ENCODE data around the gene HYKK.
"Not testable (repeated sequence)": the region's sequence is repeated elsewhere in the genome, so short reads cannot be mapped to it uniquely, and the experiment has no call there.

HYKK gene, protein sequence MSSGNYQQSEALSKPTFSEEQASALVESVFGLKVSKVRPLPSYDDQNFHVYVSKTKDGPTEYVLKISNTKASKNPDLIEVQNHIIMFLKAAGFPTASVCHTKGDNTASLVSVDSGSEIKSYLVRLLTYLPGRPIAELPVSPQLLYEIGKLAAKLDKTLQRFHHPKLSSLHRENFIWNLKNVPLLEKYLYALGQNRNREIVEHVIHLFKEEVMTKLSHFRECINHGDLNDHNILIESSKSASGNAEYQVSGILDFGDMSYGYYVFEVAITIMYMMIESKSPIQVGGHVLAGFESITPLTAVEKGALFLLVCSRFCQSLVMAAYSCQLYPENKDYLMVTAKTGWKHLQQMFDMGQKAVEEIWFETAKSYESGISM

GRCh38 chr15:78506971-78507830 is at the start of gene HYKK:
TSS of gene HYKK (plus strand) at chr15:78507577. CDS start at chr15:78513089, 5,512 bp downstream.
- DNase-seq (ENCODE audit: low spot score): peak; percentile 97

DNA sequence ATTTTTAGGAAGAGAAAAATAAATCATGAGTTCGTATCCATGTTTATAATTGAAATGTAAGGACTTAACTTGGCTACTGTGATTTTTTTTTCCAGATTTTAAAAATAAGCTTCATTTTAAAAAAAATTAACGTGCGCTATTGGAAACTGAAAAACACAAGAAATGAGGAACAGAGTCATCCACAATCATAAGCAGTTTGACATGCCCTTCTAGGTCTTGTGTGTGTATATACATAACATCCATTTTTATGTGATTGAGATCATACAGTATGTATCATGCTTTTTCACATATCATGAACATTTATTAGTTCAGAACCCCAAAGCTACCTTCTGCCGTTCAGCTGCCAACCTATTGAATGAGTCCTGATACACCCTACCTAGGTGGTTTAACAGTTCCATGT is 46.6 kb upstream of the HYKK start:
- DNase-seq (ENCODE audit: low spot score): no peak

DNA sequence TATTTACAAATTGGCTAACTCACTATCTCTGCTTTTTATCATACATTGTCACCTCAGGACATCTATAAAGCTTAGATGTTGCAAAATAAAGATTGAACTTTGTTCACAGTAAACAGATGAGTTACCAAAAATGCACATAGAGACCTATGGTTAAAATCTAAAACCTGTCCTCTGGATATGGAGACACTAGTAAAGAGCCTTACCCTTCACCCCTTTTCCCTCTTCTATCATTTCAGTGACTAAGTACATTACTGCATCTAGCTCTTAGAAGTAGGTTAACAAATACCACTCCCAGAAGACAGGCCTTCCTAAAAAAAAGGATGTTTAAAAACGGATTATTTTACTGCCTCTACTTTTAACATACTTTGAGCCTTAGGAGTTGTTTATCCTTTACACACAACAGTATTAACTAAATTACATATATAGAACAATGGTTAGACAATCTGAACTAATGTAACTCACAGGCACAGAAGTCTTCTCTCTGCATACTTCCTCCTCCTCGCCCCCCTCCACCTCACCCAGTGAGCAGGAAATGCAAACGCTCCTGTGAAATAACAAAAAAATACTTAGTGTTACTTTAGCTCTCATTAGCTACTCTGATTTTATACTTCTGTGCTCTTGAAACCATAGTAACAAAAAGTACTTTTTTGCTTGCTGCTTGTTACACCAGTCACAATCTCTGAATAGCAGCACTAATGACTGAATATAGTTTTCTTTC is 46.0 kb upstream of the HYKK start:
- no peak for DNase-seq (ENCODE audit: low spot score)

GRCh38 chr15:78469031-78469430 is 38.3 kb upstream of the HYKK start:
- DNase-seq (ENCODE audit: low spot score): no peak

DNA sequence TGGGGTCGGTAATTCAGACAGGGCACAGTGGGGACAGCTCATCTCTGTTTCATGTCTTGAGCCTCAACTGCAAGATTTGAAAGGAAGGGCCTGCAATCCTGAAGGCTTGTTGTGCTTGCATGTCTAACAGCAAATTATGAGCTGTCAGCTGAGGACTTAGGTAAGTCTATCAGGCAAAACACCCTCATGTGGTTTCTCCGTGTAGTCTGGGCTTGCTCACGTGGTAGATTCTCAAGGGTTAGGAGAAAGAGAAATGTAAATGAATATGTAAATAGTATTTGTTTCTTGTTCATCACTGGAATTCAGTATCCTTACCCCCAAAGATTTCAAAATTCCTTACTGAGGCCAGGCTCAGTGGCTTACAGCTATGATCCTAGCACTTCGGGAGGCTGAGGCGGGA is 30.1 kb upstream of the HYKK start:
- DNase-seq (ENCODE audit: low spot score): no peak

DNA sequence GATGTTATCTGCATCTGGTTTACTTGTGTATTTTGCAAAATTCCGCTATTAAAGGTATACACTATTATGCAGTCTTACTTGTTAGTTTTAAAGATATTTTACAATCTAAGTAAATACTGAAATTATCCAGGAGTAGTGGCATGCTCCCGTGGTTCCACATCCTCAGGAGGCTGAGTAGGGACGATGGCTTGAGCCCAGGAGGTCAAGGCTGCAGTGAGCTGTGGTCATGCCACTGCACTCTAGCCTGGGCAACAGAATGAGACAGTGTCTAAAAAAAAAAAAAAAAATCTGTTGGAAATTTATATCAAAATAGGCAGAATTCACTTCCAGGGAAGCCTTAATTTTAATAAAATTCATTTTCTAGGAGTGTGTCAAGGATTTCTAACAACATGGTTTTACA is 27.7 kb upstream of the HYKK start:
- no peak for DNase-seq (ENCODE audit: low spot score)

DNA sequence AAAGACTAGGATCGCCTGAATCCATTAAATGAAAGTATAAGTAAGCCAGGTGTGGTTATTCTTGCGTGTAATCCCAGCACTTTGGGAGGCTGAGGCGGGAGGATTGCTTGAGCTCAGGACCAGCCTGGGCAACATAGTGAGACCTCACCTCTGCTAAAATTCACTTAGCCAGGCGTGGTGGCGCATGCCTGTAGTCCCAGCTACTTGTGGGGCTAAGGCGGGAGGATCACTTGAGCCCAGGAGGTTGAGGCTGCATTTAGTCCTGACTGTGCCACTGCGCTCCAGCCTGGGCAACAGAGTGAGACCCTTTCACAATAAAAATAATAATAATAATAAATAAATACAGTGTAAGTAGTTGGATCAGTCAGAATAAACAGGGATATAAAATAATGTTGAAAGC is 25.5 kb upstream of the HYKK start:
- DNase-seq (ENCODE audit: low spot score): no peak

DNA sequence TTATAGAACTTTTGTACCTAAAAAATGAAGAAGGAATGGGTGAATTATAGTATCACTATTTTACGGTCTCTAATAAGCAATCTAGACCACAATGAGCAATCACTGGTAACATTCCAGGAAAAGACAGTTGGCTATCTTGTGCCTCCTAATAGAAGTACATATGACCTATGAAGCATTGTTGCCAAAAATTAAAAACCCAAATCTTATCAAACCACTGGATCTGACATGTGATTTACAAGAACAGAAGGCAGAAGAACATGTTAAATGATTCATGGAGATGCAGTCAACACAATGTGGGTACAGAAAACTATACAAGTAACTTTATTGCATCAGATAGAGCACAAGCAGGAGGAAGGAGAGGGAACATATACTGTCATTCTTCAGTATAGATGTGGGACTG is 14.5 kb upstream of the HYKK start:
- DNase-seq (ENCODE audit: low spot score): no peak

DNA sequence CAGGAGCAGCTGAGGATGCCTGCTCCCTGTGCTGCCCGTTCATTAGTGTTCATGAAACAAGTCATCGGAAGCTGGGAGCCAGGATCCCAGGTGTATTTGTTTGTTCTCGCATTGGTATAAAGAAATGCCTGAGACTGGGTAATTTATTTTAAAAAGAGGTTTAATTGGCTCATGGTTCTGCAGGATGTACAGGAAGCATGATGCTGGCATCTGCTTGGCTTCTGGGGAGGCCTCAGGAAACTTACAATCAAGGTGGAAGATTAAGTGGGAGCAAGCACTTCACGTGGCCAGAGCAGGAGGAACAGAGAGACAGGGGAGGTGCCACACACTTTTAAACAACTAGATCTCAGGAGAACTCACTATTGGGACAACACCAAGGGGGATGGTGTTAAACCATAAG is 5.5 kb upstream of the HYKK start:
- no peak for DNase-seq (ENCODE audit: low spot score)

DNA sequence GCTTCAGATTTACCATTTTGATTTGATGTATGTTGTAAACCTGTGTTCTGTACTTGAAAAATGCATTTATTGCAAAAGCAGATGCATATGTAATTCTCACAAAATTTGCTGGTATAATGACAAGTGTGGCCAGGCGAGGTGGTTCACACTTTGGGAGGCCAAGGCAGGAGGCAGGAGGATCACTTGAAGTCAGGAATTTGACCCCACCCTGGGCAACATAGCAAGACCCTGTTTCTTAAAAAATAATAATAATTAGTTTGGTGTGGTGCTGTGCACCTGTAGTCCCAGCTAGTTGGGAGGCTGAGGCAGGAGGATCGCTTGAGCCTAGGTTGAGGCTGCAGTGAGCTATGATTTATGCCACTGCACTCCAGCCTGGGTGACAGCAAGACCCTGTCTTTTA is 4.7 kb upstream of the HYKK start:
- DNase-seq (ENCODE audit: low spot score): no peak

DNA sequence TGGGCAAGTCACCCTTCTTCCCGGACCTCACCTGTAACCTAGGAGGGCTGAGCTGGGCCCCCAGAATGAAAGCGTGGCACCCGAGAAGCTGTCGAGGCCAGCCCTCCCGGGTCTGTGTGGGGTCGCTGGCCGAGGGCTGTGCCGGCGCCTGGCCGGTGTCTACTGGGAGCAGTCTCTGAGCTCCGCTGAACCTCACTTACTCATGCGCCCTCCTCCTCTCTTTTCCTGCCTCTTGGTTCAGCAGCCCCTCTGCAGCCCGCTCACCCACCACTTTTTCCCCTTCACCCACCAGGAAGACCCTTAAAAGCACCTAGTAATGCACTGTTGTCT is 419 bp downstream of the HYKK start:
- no peak for DNase-seq (ENCODE audit: low spot score)

GRCh38 chr15:78508272-78508671 is 895 bp downstream of the HYKK start:
- no peak for DNase-seq (ENCODE audit: low spot score)

DNA sequence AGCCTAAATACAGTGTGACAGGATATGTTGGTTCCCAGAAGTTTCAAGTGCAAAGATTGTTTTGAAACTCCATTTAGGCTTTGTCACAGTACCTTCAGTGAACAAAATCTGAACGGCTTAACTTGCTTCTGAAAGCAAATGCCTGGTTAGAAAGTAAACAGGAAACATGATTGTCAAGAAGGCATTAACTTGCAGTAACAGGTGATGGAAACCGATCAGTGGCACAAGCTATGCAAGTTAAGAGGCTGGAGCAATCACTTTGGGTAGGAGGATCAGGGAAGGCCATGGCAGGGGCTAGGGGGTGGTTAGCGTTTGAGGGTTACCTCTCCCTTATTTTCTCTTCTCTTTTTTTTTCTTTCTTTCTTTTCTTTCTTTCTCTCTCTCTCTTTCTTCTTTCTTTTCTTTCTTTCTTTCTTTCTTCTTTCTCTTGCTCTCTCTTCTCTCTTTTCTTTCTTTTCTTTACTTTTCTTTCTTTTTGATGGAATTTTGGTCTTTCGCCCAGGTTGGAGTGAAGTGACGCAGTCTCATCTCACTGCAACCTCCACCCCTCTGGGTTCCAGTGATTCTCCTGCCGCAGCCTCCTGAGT is 2.4 kb downstream of the HYKK start:
- no peak for DNase-seq (ENCODE audit: low spot score)

GRCh38 chr15:78520035-78520434 is 12.7 kb downstream of the HYKK start:
- not testable (repeated sequence) for DNase-seq (ENCODE audit: low spot score)

GRCh38 chr15:78524230-78524629 is 16.9 kb downstream of the HYKK start:
- no peak for DNase-seq (ENCODE audit: low spot score)

DNA sequence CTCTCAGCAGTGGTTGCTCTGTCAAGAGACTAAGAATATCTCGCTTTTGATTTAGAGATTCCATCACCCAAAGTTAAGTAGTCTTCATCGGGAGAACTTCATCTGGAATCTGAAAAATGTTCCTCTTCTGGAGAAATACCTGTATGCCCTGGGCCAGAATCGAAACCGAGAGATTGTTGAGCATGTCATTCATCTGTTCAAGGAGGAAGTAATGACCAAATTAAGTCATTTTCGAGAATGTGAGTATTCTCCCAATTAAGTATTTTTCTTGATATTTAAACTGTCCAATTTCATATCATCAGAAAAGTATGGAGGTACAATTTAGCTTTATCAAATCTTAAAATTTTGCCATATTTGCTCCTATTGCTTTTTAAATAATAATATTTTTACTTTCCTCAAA is 19.9 kb downstream of the HYKK start:
- no peak for DNase-seq (ENCODE audit: low spot score)

- DNase-seq (ENCODE audit: low spot score): no peak
These were observed 26.0 kb downstream of the HYKK start for GRCh38 chr15:78533331-78533730.

- no peak for DNase-seq (ENCODE audit: low spot score)
These were observed 28.8 kb downstream of the HYKK start for GRCh38 chr15:78536134-78536533.

- no peak for DNase-seq (ENCODE audit: low spot score)
These were observed 30.0 kb downstream of the HYKK start for GRCh38 chr15:78537266-78537905.

DNA sequence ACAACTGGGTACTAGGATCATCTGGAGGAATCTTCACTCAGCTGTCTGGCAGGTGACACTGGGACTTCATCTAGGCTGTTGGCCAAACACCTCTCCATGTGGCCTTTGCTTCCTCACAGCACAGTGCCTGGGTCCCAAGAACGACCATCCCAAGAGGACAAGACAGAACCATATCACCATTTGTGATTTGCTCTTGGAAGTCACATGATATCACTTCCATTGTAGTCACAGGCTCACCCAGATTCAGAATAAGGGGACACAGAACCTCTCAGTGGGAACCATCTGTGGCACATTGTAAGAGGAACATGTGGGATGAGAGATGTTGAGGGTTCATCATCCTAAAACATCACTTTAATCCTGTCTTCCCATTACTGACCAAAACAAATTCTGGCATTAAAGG is 31.0 kb downstream of the HYKK start:
- no peak for DNase-seq (ENCODE audit: low spot score)

- DNase-seq (ENCODE audit: low spot score): not testable (repeated sequence)
These were observed 32.2 kb downstream of the HYKK start for GRCh38 chr15:78539464-78540140.
